Memory B cell (primary cell): ENCODE results near the gene OAS1.
"Not testable (repeated sequence)": the region's sequence is repeated elsewhere in the genome, so short reads cannot be mapped to it uniquely, and the experiment has no call there.

Experiments used
- ATAC-seq: fragments of 150-1000 bp; cut with Tn5 transposase; 2 replicates; pipeline ENCODE4 v1.10.0; 2021; ENCODE audit warnings: low read depth, mild to moderate bottlenecking, moderate library complexity
- DNase-seq, 2 donors: peaks; one replicate each; pipeline ENCODE4 v3.0.0; 2022; ENCODE audit warnings: low spot score in 2 of 2
- H3K27ac Mint-ChIP-seq: one replicate; pipeline ENCODE4 v1.8.0; 2022; ENCODE audit warnings: mild to moderate bottlenecking, moderate library complexity, mixed read lengths
- H3K27me3 Mint-ChIP-seq: one replicate; pipeline ENCODE4 v1.8.0; 2022; ENCODE audit warnings: mixed read lengths
- H3K36me3 Mint-ChIP-seq: one replicate; pipeline ENCODE4 v1.8.0; 2022; ENCODE audit warnings: mild to moderate bottlenecking, mixed read lengths
- H3K4me1 Mint-ChIP-seq: one replicate; pipeline ENCODE4 v1.8.0; 2022; ENCODE audit warnings: mixed read lengths
- H3K4me3 Mint-ChIP-seq: one replicate; pipeline ENCODE4 v1.8.0; 2022; ENCODE audit warnings: mild to moderate bottlenecking, moderate library complexity, mixed read lengths
- H3K9me3 Mint-ChIP-seq: one replicate; pipeline ENCODE4 v1.8.0; 2022; ENCODE audit warnings: mixed read lengths

Gene OAS1

DNA sequence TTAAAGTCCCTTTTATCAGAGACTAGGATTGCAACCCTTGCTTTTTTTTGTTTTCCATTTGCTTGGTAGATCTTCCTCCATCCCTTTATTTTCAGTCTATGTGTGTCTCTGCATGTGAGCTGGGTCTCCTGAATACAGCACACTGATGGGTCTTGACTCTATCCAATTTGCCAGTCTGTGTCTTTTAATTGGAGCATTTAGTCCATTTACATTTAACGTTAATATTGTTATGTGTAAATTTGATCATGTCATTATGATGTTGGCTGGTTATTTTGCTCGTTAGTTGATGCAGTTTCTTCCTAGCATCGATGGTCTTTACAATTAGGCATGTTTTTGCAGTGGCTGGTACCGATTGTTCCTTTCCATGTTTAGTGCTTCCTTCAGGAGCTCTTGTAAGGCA, 50.4 kb downstream of the OAS1 start:
- H3K27ac Mint-ChIP-seq, H3K27me3 Mint-ChIP-seq, H3K4me1 Mint-ChIP-seq, DNase-seq, ATAC-seq, H3K4me3 Mint-ChIP-seq: not testable (repeated sequence)
- H3K36me3 Mint-ChIP-seq = peaks cover 56% of the 10 kb centered on the region
- peaks cover 15% of the 10 kb centered on the region for H3K9me3 Mint-ChIP-seq

DNA sequence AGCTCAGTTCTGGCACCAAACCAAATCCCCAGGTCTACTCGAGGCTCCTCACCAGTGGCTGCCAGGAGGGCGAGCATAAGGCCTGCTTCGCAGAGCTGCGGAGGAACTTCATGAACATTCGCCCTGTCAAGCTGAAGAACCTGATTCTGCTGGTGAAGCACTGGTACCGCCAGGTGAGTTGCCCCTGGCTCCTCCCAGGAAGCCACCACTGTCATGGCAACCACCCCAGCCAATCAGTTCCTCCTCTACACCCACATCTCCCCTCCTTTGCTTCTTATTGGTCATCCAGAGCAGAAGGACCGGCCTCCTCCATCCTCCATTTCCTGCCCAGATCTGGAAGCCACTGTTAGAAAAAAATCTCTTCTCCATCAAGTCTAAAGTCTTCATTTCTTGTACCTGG, 54.3 kb downstream of the OAS1 start:
- Mint-ChIP-seq H3K9me3 (peaks cover 10% of the 10 kb centered on the region), H3K4me1 (no peaks in the 10 kb centered on the region), H3K27ac (no peak overlapping the region), H3K36me3 (peaks cover 52% of the 10 kb centered on the region), H3K27me3 (no peaks in the 10 kb centered on the region), H3K4me3 (no peak overlapping the region)
- DNase-seq = no peak
- no peak for ATAC-seq

DNA sequence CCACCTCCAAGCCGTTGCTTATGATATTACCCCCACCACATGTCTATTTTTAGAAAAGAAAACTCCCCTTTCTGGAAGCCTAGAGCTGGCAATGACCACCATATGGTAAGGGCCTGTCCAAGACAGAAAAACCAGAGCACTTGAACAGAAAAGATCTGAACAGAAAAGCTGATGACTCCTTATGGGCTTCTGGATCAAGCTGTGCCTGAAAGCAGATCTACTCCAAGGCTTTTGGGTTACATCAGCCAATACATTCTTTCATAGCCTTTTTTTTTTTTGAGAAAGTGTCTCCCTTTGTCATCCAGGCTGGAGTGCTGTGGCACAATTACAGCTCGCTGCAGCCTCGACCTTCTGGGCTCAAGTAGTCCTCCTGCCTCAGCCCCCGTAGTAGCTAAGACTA, 54.8 kb downstream of the OAS1 start:
- Mint-ChIP-seq H3K27ac (no peak overlapping the region), H3K9me3 (peaks cover 10% of the 10 kb centered on the region), H3K4me3 (no peak overlapping the region), H3K36me3 (peaks cover 51% of the 10 kb centered on the region), H3K27me3 (no peaks in the 10 kb centered on the region), H3K4me1 (no peaks in the 10 kb centered on the region)
- ATAC-seq (no peak), DNase-seq (no peak)

DNA sequence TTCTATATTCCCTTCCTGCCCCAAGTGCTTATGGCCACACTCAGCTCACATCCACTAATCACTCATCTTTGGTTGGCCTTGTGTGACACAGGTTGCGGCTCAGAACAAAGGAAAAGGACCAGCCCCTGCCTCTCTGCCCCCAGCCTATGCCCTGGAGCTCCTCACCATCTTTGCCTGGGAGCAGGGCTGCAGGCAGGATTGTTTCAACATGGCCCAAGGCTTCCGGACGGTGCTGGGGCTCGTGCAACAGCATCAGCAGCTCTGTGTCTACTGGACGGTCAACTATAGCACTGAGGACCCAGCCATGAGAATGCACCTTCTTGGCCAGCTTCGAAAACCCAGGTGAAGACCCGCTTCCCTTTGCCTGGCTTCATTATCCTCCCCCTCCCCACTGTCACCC, 55.8 kb downstream of the OAS1 start:
- no peak overlapping the region for H3K27ac Mint-ChIP-seq
- H3K4me3 Mint-ChIP-seq = no peak overlapping the region
- peaks cover 46% of the 10 kb centered on the region for H3K36me3 Mint-ChIP-seq
- H3K27me3 Mint-ChIP-seq = no peaks in the 10 kb centered on the region
- H3K4me1 Mint-ChIP-seq = no peaks in the 10 kb centered on the region
- DNase-seq (no peak), ATAC-seq (no peak)
- H3K9me3 Mint-ChIP-seq = peaks cover 8% of the 10 kb centered on the region

DNA sequence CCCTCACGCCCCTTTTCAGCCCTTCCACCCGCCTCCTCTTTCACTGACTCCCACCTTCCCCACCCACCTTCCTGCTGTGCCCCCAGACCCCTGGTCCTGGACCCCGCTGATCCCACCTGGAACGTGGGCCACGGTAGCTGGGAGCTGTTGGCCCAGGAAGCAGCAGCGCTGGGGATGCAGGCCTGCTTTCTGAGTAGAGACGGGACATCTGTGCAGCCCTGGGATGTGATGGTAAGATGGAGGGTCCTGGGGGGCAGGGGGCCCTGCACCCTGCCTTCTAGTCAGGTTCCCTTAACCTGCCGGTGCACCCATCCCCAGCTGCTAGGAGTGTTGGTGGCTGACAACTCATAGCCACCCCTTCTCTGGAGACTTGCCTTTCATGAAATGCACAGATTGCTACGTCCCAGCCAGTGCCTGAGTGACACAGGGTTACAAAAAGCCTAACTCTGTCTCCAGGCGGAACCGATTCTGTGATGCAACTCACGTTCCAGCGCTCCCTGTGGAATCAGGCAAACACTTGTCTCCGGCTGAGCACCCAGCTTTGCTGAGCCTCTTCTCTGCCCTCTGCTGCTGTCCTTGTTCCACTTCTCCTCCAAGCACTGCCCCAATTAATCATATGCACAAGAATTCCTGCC, 56.6 kb downstream of the OAS1 start:
- Mint-ChIP-seq H3K27ac (no peak overlapping the region), H3K9me3 (peaks cover 5% of the 10 kb centered on the region), H3K27me3 (no peaks in the 10 kb centered on the region), H3K36me3 (peaks cover 39% of the 10 kb centered on the region), H3K4me1 (no peaks in the 10 kb centered on the region), H3K4me3 (no peak overlapping the region)
- ATAC-seq (no peak), DNase-seq (no peak)

DNA sequence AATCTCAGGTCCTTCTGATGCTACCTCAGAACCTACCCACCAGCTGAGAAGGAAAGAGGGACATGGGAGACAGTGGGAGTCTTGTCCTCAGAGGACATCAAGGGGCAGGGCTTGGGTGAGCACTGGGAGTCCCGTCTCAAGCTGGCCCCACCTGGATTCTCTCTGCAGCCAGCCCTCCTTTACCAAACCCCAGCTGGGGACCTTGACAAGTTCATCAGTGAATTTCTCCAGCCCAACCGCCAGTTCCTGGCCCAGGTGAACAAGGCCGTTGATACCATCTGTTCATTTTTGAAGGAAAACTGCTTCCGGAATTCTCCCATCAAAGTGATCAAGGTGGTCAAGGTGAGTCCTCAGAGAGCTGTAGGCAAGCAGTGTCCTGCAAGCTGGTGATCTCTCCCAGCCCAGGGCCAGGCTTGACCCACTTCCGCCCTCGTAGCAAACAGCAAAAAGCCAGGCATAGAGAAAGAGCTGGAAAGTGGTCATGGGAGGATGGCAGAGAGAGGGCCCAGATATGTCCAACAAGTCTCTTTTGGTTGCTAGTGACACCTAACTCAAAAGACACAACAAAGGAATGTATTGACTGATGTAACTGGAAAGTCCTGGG, 57.4 kb downstream of the OAS1 start:
- H3K36me3 Mint-ChIP-seq = peaks cover 33% of the 10 kb centered on the region
- H3K4me1 Mint-ChIP-seq = no peaks in the 10 kb centered on the region
- no peak overlapping the region for H3K4me3 Mint-ChIP-seq
- no peaks in the 10 kb centered on the region for H3K27me3 Mint-ChIP-seq
- DNase-seq (no peak), ATAC-seq (no peak)
- no peak overlapping the region for H3K27ac Mint-ChIP-seq
- H3K9me3 Mint-ChIP-seq = peaks cover 5% of the 10 kb centered on the region

DNA sequence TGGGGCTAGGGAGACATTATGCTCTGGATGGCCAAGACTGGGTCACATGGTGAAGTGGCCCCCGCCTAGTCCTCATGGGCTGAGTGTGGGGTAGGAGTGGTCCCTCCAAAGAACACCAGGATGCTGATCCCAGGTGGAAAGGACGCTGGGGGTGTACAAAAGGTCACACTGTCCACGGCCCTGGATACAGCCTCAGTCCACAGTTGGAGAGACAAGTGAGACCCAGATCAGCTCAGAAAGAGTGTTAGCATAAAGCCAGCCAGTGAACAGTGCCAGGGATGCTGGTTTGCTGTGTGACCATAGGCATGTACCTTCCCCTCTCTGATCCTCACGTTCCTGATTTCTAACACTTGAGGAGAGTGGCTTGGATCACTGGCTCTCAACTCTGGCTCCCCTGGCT, 58.2 kb downstream of the OAS1 start:
- no peaks in the 10 kb centered on the region for H3K4me1 Mint-ChIP-seq
- peaks cover 29% of the 10 kb centered on the region for H3K36me3 Mint-ChIP-seq
- DNase-seq (no peak), ATAC-seq (no peak)
- H3K4me3 Mint-ChIP-seq = no peak overlapping the region
- no peaks in the 10 kb centered on the region for H3K27me3 Mint-ChIP-seq
- H3K27ac Mint-ChIP-seq = no peak overlapping the region
- no peaks in the 10 kb centered on the region for H3K9me3 Mint-ChIP-seq

DNA sequence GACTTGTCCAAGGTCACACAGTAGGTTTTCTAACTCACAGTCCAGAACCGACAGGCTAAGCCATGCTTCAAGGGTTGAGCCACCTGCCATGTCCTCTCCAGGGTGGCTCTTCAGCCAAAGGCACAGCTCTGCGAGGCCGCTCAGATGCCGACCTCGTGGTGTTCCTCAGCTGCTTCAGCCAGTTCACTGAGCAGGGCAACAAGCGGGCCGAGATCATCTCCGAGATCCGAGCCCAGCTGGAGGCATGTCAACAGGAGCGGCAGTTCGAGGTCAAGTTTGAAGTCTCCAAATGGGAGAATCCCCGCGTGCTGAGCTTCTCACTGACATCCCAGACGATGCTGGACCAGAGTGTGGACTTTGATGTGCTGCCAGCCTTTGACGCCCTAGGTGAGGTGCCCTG, 58.9 kb downstream of the OAS1 start:
- Mint-ChIP-seq H3K4me1 (no peaks in the 10 kb centered on the region), H3K9me3 (no peaks in the 10 kb centered on the region), H3K27me3 (no peaks in the 10 kb centered on the region), H3K4me3 (no peak overlapping the region), H3K36me3 (peaks cover 32% of the 10 kb centered on the region), H3K27ac (no peak overlapping the region)
- ATAC-seq (no peak), DNase-seq (no peak)

DNA sequence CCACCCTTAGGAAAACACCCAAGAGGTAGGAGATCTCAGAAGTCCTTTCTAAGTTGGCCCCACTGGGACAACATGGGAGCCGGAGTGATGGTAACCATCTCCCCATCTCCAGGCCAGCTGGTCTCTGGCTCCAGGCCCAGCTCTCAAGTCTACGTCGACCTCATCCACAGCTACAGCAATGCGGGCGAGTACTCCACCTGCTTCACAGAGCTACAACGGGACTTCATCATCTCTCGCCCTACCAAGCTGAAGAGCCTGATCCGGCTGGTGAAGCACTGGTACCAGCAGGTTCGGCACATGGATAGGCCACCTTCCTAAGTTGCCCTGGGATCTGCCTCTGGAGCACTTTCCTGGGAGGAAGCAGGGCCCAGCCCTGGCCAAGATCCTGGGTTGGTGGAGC, 60.5 kb downstream of the OAS1 start:
- Mint-ChIP-seq H3K4me3 (no peak overlapping the region), H3K36me3 (peaks cover 26% of the 10 kb centered on the region), H3K27me3 (no peaks in the 10 kb centered on the region), H3K4me1 (no peaks in the 10 kb centered on the region), H3K27ac (no peak overlapping the region), H3K9me3 (no peaks in the 10 kb centered on the region)
- DNase-seq (no peak), ATAC-seq (no peak)

DNA sequence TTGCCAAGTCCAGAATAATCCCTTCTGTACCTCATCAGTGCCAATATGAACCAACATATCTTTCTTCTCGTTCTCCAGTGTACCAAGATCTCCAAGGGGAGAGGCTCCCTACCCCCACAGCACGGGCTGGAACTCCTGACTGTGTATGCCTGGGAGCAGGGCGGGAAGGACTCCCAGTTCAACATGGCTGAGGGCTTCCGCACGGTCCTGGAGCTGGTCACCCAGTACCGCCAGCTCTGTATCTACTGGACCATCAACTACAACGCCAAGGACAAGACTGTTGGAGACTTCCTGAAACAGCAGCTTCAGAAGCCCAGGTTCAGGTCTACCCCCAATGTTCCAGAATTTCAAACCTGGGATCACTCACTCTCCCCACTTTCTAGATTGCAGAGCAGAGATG, 61.1 kb downstream of the OAS1 start:
- H3K9me3 Mint-ChIP-seq = no peaks in the 10 kb centered on the region
- ATAC-seq (no peak), DNase-seq (no peak)
- H3K36me3 Mint-ChIP-seq = peaks cover 20% of the 10 kb centered on the region
- H3K27me3 Mint-ChIP-seq = no peaks in the 10 kb centered on the region
- no peak overlapping the region for H3K27ac Mint-ChIP-seq
- no peaks in the 10 kb centered on the region for H3K4me1 Mint-ChIP-seq
- no peak overlapping the region for H3K4me3 Mint-ChIP-seq
